Transverse colon (tissue), 3 donors: ENCODE results near the gene LIG4.

Experiments
- EP300 ChIP-seq: sonication (generic); formaldehyde crosslinking; IDR thresholded peaks from one replicate; pipeline ENCODE4 v1.6.1; 2017; ENCODE audit warnings: antibody characterized with exemption, low read depth
- TF ChIP-seq, protein P1 (sequence below), 5 experiments: fragments of 200-600 bp in 3 of 5; fragments of 450-650 bp in 2 of 5; sonication (generic) in 3 of 5; IDR thresholded peaks; 1 replicate in 2 of 5; 2 replicates in 3 of 5; pipeline ENCODE4 v1.5.1; 2016 to 2017; ENCODE audit warnings: antibody characterized with exemption in 5 of 5, inconsistent platforms in 3 of 5, mild to moderate bottlenecking in 2 of 5, moderate library complexity in 1 of 5

DNA sequence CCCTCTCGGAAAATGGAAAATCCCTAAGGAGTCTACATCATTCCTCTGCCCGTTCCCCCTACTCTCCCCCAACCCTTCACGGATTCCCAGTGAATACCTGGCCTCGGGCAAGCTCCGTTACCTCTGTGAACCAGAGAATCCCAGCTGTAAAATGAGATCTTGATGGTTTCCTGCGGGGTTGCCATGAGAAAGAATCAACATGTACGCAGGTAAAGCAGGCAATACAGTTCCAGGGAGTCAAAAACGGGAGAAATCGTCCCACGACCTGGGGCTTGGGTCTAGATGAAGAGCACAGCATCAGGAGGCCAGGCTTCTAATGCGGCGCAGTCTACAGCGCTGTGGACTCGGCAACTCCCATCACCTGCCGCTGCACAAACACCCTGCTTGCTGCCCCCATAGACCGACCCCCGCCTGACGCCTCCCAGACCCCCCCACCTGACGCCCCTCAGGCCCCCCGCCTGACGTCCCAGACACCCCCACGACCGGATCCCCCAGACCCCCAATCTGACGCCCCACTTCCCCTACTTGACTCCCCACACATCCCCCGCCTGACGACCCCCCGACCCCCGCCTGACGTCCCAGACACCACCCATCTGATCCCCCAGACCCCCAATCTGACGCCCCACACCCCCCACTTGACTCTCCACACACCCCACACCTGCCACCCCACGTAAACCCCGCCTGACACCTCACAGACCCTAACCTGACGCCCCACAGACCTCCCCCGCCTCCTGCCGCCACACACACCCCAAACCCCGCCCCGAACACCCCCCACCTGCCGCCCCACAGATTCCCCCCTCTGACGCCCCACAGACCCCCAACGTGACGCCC is 680 bp downstream of the LIG4 start:
- TF ChIP-seq, protein P1, sequence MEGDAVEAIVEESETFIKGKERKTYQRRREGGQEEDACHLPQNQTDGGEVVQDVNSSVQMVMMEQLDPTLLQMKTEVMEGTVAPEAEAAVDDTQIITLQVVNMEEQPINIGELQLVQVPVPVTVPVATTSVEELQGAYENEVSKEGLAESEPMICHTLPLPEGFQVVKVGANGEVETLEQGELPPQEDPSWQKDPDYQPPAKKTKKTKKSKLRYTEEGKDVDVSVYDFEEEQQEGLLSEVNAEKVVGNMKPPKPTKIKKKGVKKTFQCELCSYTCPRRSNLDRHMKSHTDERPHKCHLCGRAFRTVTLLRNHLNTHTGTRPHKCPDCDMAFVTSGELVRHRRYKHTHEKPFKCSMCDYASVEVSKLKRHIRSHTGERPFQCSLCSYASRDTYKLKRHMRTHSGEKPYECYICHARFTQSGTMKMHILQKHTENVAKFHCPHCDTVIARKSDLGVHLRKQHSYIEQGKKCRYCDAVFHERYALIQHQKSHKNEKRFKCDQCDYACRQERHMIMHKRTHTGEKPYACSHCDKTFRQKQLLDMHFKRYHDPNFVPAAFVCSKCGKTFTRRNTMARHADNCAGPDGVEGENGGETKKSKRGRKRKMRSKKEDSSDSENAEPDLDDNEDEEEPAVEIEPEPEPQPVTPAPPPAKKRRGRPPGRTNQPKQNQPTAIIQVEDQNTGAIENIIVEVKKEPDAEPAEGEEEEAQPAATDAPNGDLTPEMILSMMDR (IDR thresholded peaks at IDR 0.05), result no peak
- no peak for TF ChIP-seq EP300
